Measurements from ENCODE around the gene MYL11.

The MYL11 gene

GRCh38 chr16:30350134-30350871 is 24.3 kb upstream of the MYL11 start:
- peak overlapping the region; percentile 16; the same call in 1 of the 2 replicates for H3K4me3 ChIP-seq (ENCODE audit: low read length)

GRCh38 chr16:30351001-30351441 is 23.6 kb upstream of the MYL11 start:
- H3K4me3 ChIP-seq (ENCODE audit: low read length): no peak overlapping the region; the same call in 1 of the 2 replicates
- TF ChIP-seq ZNF274 (IDR thresholded peaks at IDR 0.05; ENCODE audit: low read depth, low read length): no peak

More at GRCh38 chr16:30350134-30350871, 24.3 kb upstream of the MYL11 start:
- no peak for TF ChIP-seq ZNF274 (IDR thresholded peaks at IDR 0.05; ENCODE audit: low read depth, low read length)

DNA sequence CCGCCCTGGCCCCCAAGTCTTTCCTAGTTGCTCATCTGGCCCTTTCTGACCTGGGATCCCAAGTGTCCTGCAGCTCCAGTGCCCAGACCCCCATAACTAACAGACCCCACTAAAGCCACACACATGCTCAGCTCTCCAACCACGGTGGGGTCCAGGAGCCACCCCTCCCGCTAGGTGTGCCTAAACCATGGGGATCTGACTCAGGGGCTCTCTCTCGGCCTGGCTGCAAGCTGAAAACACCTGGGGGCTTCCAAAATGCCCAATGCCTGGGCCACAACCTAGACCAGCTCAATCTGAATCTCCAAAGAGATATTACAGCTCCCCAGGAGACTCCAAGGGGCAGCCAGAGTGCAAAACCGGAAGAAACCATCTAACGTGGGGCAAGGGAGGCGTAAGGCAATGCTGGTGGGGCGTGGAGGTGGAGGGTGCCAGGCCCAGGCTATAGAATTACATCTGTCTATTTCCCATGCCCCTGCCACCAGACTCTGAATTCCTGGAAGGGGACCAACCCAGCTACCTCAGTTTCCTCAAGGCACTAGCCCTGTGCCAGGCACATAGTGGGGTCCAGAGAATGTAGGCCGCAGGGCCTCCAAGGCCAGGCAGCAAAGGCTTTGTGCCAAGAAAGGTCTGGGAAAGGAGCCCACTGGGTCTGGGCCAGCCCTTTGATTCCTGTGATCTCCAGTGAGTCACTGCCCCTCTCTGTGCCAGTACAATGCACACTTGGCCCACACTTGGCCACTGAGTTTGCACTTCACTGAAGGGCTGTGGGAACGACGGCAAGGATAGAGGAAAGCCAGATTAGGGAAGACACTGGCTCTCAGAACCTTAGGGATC is 22.8 kb upstream of the MYL11 start:
- no peak for TF ChIP-seq ZNF274 (IDR thresholded peaks at IDR 0.05; ENCODE audit: low read depth, low read length)
- H3K4me3 ChIP-seq (ENCODE audit: low read length): no peak overlapping the region

DNA sequence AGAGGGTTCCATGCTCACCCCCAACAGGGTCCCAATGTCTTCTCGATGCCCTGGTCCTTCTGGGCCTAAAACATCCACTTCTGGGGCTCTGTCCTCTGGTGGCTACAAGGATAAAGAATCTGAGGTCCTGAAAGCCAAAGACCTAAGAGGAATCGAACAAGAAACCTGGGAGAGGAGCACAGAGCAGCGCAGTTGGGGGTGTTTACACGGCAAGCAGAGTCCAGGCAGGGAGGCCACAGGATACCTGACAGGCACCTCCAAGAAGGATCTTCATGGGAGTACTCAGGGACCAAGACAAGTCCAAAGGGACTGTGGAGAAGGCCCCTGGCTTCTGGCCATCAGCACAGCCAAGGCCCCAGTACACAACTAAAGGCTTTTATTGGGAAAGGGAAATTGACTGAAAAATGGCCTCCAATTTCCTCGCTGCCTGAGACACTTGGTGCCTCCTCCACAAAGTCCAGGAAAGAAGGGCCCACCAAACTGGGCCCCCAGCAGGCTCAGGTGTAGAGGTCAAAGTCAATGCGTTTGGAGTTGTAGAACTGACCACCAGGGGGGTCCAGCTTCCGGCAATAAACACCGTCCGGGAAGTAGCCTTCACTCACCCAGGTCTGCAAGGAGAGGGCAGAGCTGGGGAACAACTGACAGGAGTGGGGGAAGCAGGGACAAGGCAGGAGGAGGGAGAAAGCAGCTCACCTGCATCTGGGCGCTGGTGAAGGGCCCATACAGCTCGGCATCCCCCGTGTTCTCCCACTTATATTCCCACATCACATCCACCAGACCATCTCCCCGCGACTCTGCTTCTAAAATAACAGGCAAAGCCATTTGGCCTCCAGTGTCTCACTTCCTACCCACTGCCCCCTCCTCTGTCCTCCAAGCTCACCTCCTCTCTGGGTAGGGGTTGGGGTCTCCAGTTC is 21.9 kb upstream of the MYL11 start:
- no peak overlapping the region for H3K4me3 ChIP-seq (ENCODE audit: low read length)

DNA sequence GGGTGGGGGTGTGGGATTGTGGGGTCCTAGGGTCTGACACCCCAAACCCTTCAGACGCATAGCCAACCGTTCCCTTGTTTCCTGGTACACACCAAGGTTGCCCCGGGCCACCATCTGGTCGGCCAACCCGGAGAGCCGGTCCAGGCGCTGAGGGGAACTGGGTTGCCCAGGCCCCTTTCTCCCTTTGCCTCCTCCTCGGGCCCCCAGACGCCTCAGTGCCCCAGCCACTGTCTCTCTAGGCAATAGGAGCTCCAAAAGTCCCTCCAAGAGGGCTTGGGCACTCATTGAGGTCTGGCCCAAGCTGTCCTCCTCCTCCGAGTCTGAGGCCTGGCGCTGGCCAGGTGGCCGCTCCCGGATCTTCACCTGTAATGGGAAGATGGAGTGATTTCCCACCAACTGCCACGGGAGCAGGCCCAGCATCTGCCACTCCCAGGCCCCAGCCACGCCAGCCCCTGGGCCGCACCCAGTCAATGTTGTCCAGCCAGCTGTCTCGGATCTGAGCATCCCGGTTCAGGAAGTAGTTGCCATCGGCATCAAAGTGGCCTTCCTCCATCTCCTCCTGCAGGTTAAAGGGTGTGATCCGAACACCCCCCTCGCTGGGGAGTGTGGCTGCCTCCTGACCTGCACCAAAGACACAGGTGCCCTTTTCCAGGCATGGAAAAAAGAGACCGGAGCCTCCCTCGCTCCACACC is 21.0 kb upstream of the MYL11 start:
- H3K4me3 ChIP-seq (ENCODE audit: low read length): peak overlapping the region; percentile 88; the same call in 1 of the 2 replicates
- no peak for TF ChIP-seq ZNF274 (IDR thresholded peaks at IDR 0.05; ENCODE audit: low read depth, low read length)

More for the DNA sequence above, 21.9 kb upstream of the MYL11 start:
- TF ChIP-seq ZNF274 (IDR thresholded peaks at IDR 0.05; ENCODE audit: low read depth, low read length): no peak

- TF ChIP-seq ZNF274 (IDR thresholded peaks at IDR 0.05; ENCODE audit: low read depth, low read length): no peak
- H3K4me3 ChIP-seq (ENCODE audit: low read length): peak overlapping the region; percentile 88
Observed at GRCh38 chr16:30354423-30355143, 20.0 kb upstream of the MYL11 start.

DNA sequence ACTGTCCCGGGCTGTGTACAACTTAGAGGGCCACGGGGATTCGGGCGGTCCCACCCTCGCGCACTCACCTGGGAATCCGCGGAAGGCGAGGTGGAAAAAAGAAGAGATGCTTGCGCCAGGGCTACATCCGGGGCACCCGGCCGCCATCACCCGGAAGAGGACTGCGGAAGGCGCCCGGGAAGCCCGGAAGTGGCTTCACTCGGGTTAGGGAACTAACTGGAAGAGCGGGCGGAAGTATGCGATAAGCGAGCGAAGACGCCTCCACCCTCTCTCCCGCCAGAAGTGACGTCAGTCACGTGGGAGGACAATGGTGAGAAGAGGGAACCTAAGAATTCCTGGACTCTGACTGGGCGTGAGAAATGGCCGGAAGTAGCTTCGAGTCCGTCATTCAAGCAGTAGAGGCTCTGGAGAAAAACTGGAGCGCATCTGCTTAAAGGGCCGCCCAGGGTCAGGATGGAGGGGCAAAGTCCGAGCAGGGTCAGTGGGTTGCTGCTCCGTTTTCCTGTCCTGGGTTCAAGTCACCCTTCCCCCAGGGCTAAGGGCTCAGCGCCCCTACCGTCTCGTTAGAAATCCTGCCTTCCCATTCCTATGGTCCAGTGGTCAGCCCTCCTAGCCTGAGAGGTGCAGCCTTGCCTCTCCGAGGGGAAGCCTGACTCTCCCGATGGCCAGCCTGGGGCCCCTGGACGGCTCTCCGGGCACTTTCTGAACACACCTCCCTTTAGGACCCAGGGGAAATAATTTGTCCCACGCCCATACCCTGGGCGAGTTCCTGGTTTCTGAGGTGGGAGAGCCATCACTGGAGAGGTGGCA is 19.3 kb upstream of the MYL11 start, which contains the start of gene CD2BP2:
CD2BP2 (minus strand) TSS at position 165 of the 810 bp plus-strand sequence. CDS start 627 bp downstream, outside the sequence.
- H3K4me3 ChIP-seq (ENCODE audit: low read length): peak within 1 kb of the TSS; percentile 88
- TF ChIP-seq ZNF274 (IDR thresholded peaks at IDR 0.05; ENCODE audit: low read depth, low read length): no peak

DNA sequence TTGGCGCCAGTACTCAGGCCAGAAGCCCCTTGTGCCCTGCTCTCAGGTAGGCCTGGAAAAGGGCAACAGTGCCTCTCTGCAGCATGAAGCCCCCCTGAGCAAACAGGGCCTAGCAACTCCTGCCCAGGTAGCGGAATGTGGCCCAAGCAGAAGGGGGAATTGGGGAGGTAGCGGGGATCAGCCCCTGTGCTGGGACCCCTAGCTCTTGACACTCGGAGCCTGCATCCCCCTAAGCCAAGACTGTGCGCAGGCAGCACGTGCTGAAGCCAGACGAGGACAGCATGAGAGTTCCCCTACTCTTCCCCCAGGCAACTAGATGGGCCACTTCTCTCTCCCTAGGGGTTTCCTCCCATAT is 18.7 kb upstream of the MYL11 start:
- peak overlapping the region; percentile 88; the same call in 1 of the 2 replicates for H3K4me3 ChIP-seq (ENCODE audit: low read length)
- no peak for TF ChIP-seq ZNF274 (IDR thresholded peaks at IDR 0.05; ENCODE audit: low read depth, low read length)

DNA sequence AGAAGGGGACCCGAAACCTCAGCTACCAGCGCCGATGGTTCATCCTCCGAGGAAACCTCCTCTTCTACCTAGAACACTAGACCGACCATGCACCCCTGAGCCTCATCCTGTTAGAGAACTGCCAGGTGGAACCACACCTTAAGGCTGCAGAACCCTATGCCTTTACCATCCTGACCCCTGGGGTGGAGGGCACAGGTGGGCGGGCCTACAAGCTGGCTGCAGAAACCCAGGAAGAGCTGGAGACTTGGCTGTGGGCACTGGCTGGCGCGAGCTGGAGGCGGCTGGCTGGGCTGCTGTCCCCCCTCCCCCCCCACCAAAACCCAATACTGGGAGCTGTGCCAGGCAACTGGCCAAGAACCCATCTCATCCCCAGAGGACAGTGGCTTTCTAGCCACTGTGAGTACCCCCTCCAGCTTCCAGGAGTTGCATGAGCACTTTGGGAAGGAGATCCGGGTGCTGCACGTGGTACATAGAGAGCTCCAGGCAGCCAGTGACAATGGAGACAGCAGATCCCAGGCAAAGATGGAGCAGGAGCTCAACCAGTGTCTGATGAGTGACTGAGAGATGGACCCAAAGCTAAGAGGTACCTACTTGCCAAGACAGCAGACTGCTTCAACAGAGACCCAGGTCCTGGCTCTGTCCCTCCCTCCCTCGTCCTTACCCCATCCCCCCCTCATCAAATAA is 18.1 kb upstream of the MYL11 start:
- peak overlapping the region; percentile 88; the same call in 1 of the 2 replicates for H3K4me3 ChIP-seq (ENCODE audit: low read length)
- TF ChIP-seq ZNF274 (IDR thresholded peaks at IDR 0.05; ENCODE audit: low read depth, low read length): no peak

- TF ChIP-seq ZNF274 (IDR thresholded peaks at IDR 0.05; ENCODE audit: low read depth, low read length): no peak
- no peak overlapping the region for H3K4me3 ChIP-seq (ENCODE audit: low read length)
Observed at GRCh38 chr16:30357085-30357714, 17.4 kb upstream of the MYL11 start.
